Body of pancreas (tissue), 4 donors: ENCODE data around the gene GRIK3. TPM values are rescaled to one million over a fixed set of nuclear protein-coding genes. Genes with fewer than 3 reads are reported as not detected.
"Not testable (repeated sequence)": the region's sequence is repeated elsewhere in the genome, so short reads cannot be mapped to it uniquely, and the experiment has no call there.

ENCODE experiments used
- ATAC-seq: fragments of 150-250 bp; one replicate; pipeline ENCODE4 v1.9.1; 2016
- DNase-seq, 4 donors: peaks; one replicate each; pipeline ENCODE4 v3.0.0-alpha.2; 2019
- H3K27ac ChIP-seq, 4 donors: fragments of 200-600 bp; sonication (generic); 1 replicate in 3 of 4; 2 replicates in 1 of 4; pipeline versions ENCODE4 v1.5.1 to v1.6.1; 2016 to 2019; ENCODE audit warnings: mild to moderate bottlenecking in 1 of 4, mixed read lengths in 1 of 4, moderate library complexity in 1 of 4
- H3K27me3 ChIP-seq, 2 donors: fragments of 200-600 bp; sonication (generic); one replicate each; pipeline ENCODE4 v1.6.0; 2016; ENCODE audit warnings: mild to moderate bottlenecking in 1 of 2
- H3K36me3 ChIP-seq, 2 donors: fragments of 200-600 bp; sonication (generic); replicated peaks in 1 of 2; 2 replicates each; pipeline ENCODE4 v1.5.1; 2016; ENCODE audit warnings: low read depth in 2 of 2; ENCODE audit not compliant: insufficient read depth in 1 of 2
- H3K4me1 ChIP-seq: fragments of 200-600 bp; sonication (generic); one replicate; pipeline ENCODE4 v1.6.0; 2016
- H3K4me3 ChIP-seq, 2 donors: fragments of 200-600 bp; sonication (generic); 1 replicate in 1 of 2; 2 replicates in 1 of 2; pipeline ENCODE4 v1.5.1; 2016 to 2019
- H3K9me3 ChIP-seq, 3 donors: fragments of 200-600 bp; sonication (generic); 1 replicate in 2 of 3; 2 replicates in 1 of 3; pipeline ENCODE4 v1.5.1; 2016
- POLR2A ChIP-seq, 3 donors: fragments of 450-650 bp; IDR thresholded peaks; one replicate each; pipeline ENCODE4 v1.6.1; 2016; ENCODE audit warnings: antibody characterized with exemption in 3 of 3, mild to moderate bottlenecking in 2 of 3
- WGBS, 2 donors: methylation state at CpG; one replicate each; pipeline ENCODE4 v1.1.5; 2017; 5-methylcytosine and 5-hydroxymethylcytosine counted together
- intact Hi-C: fragments of 100-400 bp; cut with DNase I; formaldehyde crosslinking; loops from one replicate; pipeline ENCODE4 v1.15.1; 2023
- total RNA-seq, 2 donors: library from RNA; depleted of rRNA; stranded (reverse); fragments of >200 nt; gene quantifications; one replicate each; pipeline ENCODE4 v1.1.0, GENCODE V29; 2016
- TF ChIP-seq, protein P1 (sequence below), 7 experiments: fragments of 450-650 bp in 4 of 7; fragments of 200-600 bp in 3 of 7; sonication (generic) in 3 of 7; IDR thresholded peaks; one replicate each; pipeline ENCODE4 v1.5.1; 2016 to 2019; ENCODE audit warnings: antibody characterized with exemption in 7 of 7

GRIK3 gene
- total RNA-seq, 2 donors from 2014 or later, result under 0.01 to 0.99 TPM

- Histone ChIP-seq H3K36me3 (no peaks in the 10 kb centered on the region), H3K27ac (no peak overlapping the region), H3K4me3 (no peak overlapping the region), H3K9me3 (no peaks in the 10 kb centered on the region), H3K4me1 (no peaks in the 10 kb centered on the region), H3K27me3 (peaks cover 0 to 8% of the 10 kb centered on the region in 2 donors)
- WGBS, 2 donors, result 7 to 15% methylated on average over 6 to 17 of the region's 17 CpGs
- ATAC-seq (no peak), DNase-seq (no peak)
- TF ChIP-seq, protein P1, sequence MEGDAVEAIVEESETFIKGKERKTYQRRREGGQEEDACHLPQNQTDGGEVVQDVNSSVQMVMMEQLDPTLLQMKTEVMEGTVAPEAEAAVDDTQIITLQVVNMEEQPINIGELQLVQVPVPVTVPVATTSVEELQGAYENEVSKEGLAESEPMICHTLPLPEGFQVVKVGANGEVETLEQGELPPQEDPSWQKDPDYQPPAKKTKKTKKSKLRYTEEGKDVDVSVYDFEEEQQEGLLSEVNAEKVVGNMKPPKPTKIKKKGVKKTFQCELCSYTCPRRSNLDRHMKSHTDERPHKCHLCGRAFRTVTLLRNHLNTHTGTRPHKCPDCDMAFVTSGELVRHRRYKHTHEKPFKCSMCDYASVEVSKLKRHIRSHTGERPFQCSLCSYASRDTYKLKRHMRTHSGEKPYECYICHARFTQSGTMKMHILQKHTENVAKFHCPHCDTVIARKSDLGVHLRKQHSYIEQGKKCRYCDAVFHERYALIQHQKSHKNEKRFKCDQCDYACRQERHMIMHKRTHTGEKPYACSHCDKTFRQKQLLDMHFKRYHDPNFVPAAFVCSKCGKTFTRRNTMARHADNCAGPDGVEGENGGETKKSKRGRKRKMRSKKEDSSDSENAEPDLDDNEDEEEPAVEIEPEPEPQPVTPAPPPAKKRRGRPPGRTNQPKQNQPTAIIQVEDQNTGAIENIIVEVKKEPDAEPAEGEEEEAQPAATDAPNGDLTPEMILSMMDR (IDR thresholded peaks at IDR 0.05), result no peak
- no peak for TF ChIP-seq POLR2A (IDR thresholded peaks at IDR 0.05)
- intact Hi-C loops, result no loop called here
Measured at GRCh38 chr1:36771660-36772284, 262.5 kb downstream of the GRIK3 start.

DNA sequence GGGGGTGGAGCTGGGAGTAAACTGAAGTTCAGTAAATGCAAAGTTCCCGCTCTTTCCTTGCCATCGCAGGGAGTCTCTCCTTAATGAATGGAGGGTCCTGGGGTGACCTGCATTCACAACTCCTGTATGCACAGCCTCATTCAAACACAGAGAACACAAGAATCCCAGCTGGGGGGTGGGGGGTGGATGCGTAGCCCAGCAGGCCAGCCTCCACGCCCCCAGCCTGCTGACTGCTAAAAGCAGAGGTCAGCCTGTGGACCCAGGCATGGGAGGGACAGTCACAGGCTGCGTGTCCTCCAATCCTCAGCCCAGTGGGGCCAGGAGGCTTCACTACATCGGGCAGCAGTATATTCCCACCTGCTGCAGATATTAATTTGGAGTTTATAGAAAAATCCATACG is 263.1 kb downstream of the GRIK3 start:
- intact Hi-C loops, result no loop called here
- H3K4me3 ChIP-seq, result no peak overlapping the region
- peaks cover 0 to 8% of the 10 kb centered on the region in 2 donors for H3K27me3 ChIP-seq
- H3K36me3 ChIP-seq, result no peaks in the 10 kb centered on the region
- no peak overlapping the region for H3K27ac ChIP-seq
- ATAC-seq (no peak), DNase-seq (no peak)
- no peak for TF ChIP-seq POLR2A (IDR thresholded peaks at IDR 0.05)
- TF ChIP-seq, protein P1 (IDR thresholded peaks at IDR 0.05), result no peak
- no peaks in the 10 kb centered on the region for H3K9me3 ChIP-seq
- WGBS, 2 donors, result 20 to 23% methylated on average over 4 to 7 of the region's 7 CpGs
- H3K4me1 ChIP-seq, result no peaks in the 10 kb centered on the region

- 32 to 45% methylated on average over 10 of the region's 10 CpGs for WGBS, 2 donors
- no peak for ATAC-seq
- no peak for DNase-seq
- no peaks in the 10 kb centered on the region for H3K9me3 ChIP-seq
- no peak overlapping the region for H3K4me3 ChIP-seq
- H3K27ac ChIP-seq, result no peak overlapping the region
- H3K36me3 ChIP-seq, result no peaks in the 10 kb centered on the region
- peaks cover 0 to 8% of the 10 kb centered on the region in 2 donors for H3K27me3 ChIP-seq
- intact Hi-C loops, result no loop called here
- TF ChIP-seq, protein P1 (IDR thresholded peaks at IDR 0.05), result no peak
- no peak for TF ChIP-seq POLR2A (IDR thresholded peaks at IDR 0.05)
- no peaks in the 10 kb centered on the region for H3K4me1 ChIP-seq
Measured at GRCh38 chr1:36769886-36770830, 264.2 kb downstream of the GRIK3 start.

DNA sequence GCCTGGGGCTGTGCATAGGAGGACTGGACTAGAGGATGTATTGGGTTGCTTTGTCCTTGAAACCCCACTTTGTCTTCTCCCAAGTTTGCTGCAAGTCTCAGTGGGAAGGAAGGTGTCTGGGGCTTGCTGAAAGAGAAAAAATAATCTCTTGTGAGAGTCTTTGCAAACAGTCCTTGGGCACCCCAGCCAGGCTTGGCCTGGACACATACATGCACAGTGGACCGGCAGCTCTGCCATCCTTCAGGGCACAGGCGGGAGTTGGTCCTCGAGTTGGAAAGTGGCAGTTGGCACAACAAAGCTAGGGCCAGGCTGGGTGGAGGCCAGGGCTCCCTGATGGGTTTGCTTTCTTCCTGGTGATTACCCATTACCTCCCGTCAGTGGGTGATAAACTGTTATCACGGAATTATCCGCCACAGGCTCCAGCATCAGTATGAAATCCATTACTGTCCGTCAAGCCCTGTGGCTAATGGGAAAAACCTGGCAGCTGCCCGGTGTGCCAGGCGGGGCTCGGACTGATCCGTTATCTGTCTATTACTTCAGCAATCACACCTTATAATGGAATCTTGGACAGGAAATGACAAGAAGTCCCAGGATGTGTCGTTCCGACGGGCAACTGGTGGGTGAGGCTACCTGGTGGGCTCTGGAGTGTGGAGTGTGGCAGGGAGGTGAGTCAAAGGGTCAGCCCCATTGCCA is 265.7 kb downstream of the GRIK3 start:
- Histone ChIP-seq H3K4me1 (no peaks in the 10 kb centered on the region), H3K27me3 (peaks cover 0 to 8% of the 10 kb centered on the region in 2 donors), H3K9me3 (no peaks in the 10 kb centered on the region), H3K4me3 (no peak overlapping the region), H3K27ac (no peak overlapping the region), H3K36me3 (no peaks in the 10 kb centered on the region)
- 27 to 50% methylated on average over 8 to 14 of the region's 14 CpGs for WGBS, 2 donors
- ATAC-seq, result no peak
- TF ChIP-seq, protein P1 (IDR thresholded peaks at IDR 0.05), result no peak
- TF ChIP-seq POLR2A (IDR thresholded peaks at IDR 0.05), result no peak
- intact Hi-C loops, result no loop called here
- DNase-seq, result no peak

- H3K36me3 ChIP-seq, H3K4me1 ChIP-seq, intact Hi-C loops, ATAC-seq, H3K9me3 ChIP-seq, H3K27ac ChIP-seq, H3K4me3 ChIP-seq, H3K27me3 ChIP-seq, DNase-seq: not testable (repeated sequence)
- WGBS, 2 donors, result 62 to 78% methylated on average over 2 of the region's 4 CpGs
Measured at GRCh38 chr1:36767429-36767828, 266.9 kb downstream of the GRIK3 start.
